Mucosa of descending colon (tissue), 3 donors: ENCODE results near the gene USP24. TPM values are rescaled to one million over a fixed set of nuclear protein-coding genes. Genes with fewer than 3 reads are reported as not detected.

Experiments used
- ATAC-seq: fragments of 200-7000 bp; cut with Tn5 transposase; one replicate; pipeline ENCODE4 v1.9.1; 2020; ENCODE audit warnings: mild to moderate bottlenecking, moderate library complexity
- DNase-seq, 3 donors: peaks; one replicate each; pipeline ENCODE4 v3.0.0-alpha.2; 2020
- H3K36me3 ChIP-seq: fragments of 200-600 bp; one replicate; pipeline ENCODE4 v1.8.0; 2021; ENCODE audit warnings: low read depth, mild to moderate bottlenecking
- H3K4me1 ChIP-seq: fragments of 200-600 bp; one replicate; pipeline ENCODE4 v1.8.0; 2021; ENCODE audit warnings: low read depth, mild to moderate bottlenecking
- H3K4me3 ChIP-seq: fragments of 200-600 bp; one replicate; pipeline ENCODE4 v1.8.0; 2021; ENCODE audit warnings: mild to moderate bottlenecking
- H3K9me3 ChIP-seq: fragments of 200-600 bp; one replicate; pipeline ENCODE4 v1.8.0; 2021; ENCODE audit warnings: mild to moderate bottlenecking
- CTCF ChIP-seq: fragments of 200-600 bp; IDR thresholded peaks from one replicate; pipeline ENCODE4 v1.8.0; 2022; ENCODE audit warnings: antibody characterized with exemption, mild to moderate bottlenecking
- intact Hi-C, 2 donors: fragments of 100-400 bp; cut with DNase I in 1 of 2; cut with micrococcal nuclease in 1 of 2; formaldehyde crosslinking; loops; one replicate each; pipeline versions ENCODE4 v1.11.0 to v1.11.1; 2022; cut with DNase I, micrococcal nuclease
- total RNA-seq, 3 donors: library from RNA; stranded (reverse); fragmentation: NEBNext Ultra II Directional in 2 of 3; extraction: Animal tissue kit (Norgen Biotek cat#: 25700) in 2 of 3; gene quantifications; one replicate each; pipeline versions ENCODE4 v1.2.1 to v1.2.4, GENCODE V29; 2021 to 2023
- donor health status: DM: no; HTN: no; CAD: no; lungs with moderate emphysema.
- donor health status: DM: no; HTN: no; CAD: no.
- donor health status: DM: no; HTN: yes; CAD: no.

The USP24 gene
- total RNA-seq, 3 donors from 2014 or later: 35.5 to 51.1 (median 46.2) TPM

GRCh38 chr1:55144886-55145285, 70.3 kb downstream of the USP24 start:
- H3K36me3 ChIP-seq: no peaks in the 10 kb centered on the region
- no peak overlapping the region for H3K4me3 ChIP-seq
- no peaks in the 10 kb centered on the region for H3K4me1 ChIP-seq
- TF ChIP-seq CTCF: no peak
- ATAC-seq (no peak), DNase-seq (no peak)
- no peaks in the 10 kb centered on the region for H3K9me3 ChIP-seq
- intact Hi-C loops: loop anchor here (5.0 kb wide), 2 partner anchors 33 to 132 kb away; no protein-coding TSS in a partner anchor

GRCh38 chr1:55143684-55144083, 71.5 kb downstream of the USP24 start:
- TF ChIP-seq CTCF: no peak
- intact Hi-C loops: no loop called here
- ATAC-seq (peak; percentile 53), DNase-seq (no peak)
- Histone ChIP-seq H3K36me3 (no peaks in the 10 kb centered on the region), H3K9me3 (no peaks in the 10 kb centered on the region), H3K4me1 (no peaks in the 10 kb centered on the region), H3K4me3 (no peak overlapping the region)

- TF ChIP-seq CTCF: no peak
- H3K4me3 ChIP-seq: no peak overlapping the region
- no peaks in the 10 kb centered on the region for H3K9me3 ChIP-seq
- intact Hi-C loops: loop anchor here in 1 of 2 donors (2.0 kb wide), 1 partner anchor 135 kb away; no protein-coding TSS in a partner anchor
- DNase-seq (no peak), ATAC-seq (no peak)
- peaks cover 12% of the 10 kb centered on the region for H3K36me3 ChIP-seq
- no peaks in the 10 kb centered on the region for H3K4me1 ChIP-seq
These were observed 73.8 kb downstream of the USP24 start for GRCh38 chr1:55141295-55141893.

GRCh38 chr1:55140546-55140983, 74.6 kb downstream of the USP24 start:
- DNase-seq: peak in 1 of 3 donors; percentile 89
- no peaks in the 10 kb centered on the region for H3K9me3 ChIP-seq
- TF ChIP-seq CTCF: peak; percentile 40
- H3K36me3 ChIP-seq: peaks cover 12% of the 10 kb centered on the region
- no peak overlapping the region for H3K4me3 ChIP-seq
- ATAC-seq: peak; percentile 97
- H3K4me1 ChIP-seq: no peaks in the 10 kb centered on the region
- intact Hi-C loops: loop anchor here in 1 of 2 donors (2.0 kb wide), 1 partner anchor 136 kb away; no protein-coding TSS in a partner anchor

- no peak for ATAC-seq
- intact Hi-C loops: loop anchor here in 1 of 2 donors (2.0 kb wide), 1 partner anchor 137 kb away; no protein-coding TSS in a partner anchor
- no peak for TF ChIP-seq CTCF
- no peaks in the 10 kb centered on the region for H3K4me1 ChIP-seq
- no peak for DNase-seq
- no peaks in the 10 kb centered on the region for H3K9me3 ChIP-seq
- no peak overlapping the region for H3K4me3 ChIP-seq
- H3K36me3 ChIP-seq: peaks cover 12% of the 10 kb centered on the region
These were observed 75.0 kb downstream of the USP24 start for GRCh38 chr1:55140137-55140536.
